Muscle of arm (tissue), 12 donors: ENCODE results near the gene PSMB2. TPM values are rescaled to one million over a fixed set of nuclear protein-coding genes. Genes with fewer than 3 reads are reported as not detected.

Experiments used
- DNase-seq: peaks from one replicate; pipeline ENCODE4 v3.0.0-alpha.2; 2013
- polyA plus RNA-seq, 12 donors: library from polyadenylated mRNA; unstranded; fragments of 120-200 nt; gene quantifications; one replicate each; pipeline ENCODE4 v1.2.1, GENCODE V29; 2013; ENCODE audit not compliant: insufficient read length in 12 of 12

The PSMB2 gene
- polyA plus RNA-seq, 12 donors: 34.6 to 72.2 (median 64.1) TPM; not detected in 1

- DNase-seq: no peak
These were observed 9.1 kb upstream of the PSMB2 start for GRCh38 chr1:35650416-35650815.

GRCh38 chr1:35646043-35646442 is 4.7 kb upstream of the PSMB2 start:
- no peak for DNase-seq

- no peak for DNase-seq
These were observed 2.9 kb upstream of the PSMB2 start for GRCh38 chr1:35644204-35644603.

- no peak for DNase-seq
These were observed 1.2 kb upstream of the PSMB2 start for GRCh38 chr1:35642471-35642955.

- DNase-seq: no peak
These were observed 720 bp downstream of the PSMB2 start for GRCh38 chr1:35640380-35641232.

- peak; percentile 9 for DNase-seq
These were observed 3.9 kb downstream of the PSMB2 start for GRCh38 chr1:35637401-35637809.

GRCh38 chr1:35633547-35633946 is 7.8 kb downstream of the PSMB2 start:
- DNase-seq: no peak

- DNase-seq: no peak
These were observed 9.9 kb downstream of the PSMB2 start for GRCh38 chr1:35631396-35631795.

- no peak for DNase-seq
These were observed 12.3 kb downstream of the PSMB2 start for GRCh38 chr1:35629051-35629450.

GRCh38 chr1:35623832-35624231 is 17.5 kb downstream of the PSMB2 start:
- DNase-seq: no peak

- DNase-seq: no peak
These were observed 18.7 kb downstream of the PSMB2 start for GRCh38 chr1:35622510-35623178.

- DNase-seq: no peak
These were observed 21.8 kb downstream of the PSMB2 start for GRCh38 chr1:35619237-35620121.

- no peak for DNase-seq
These were observed 25.9 kb downstream of the PSMB2 start for GRCh38 chr1:35615440-35615839.

- no peak for DNase-seq
These were observed 29.7 kb downstream of the PSMB2 start for GRCh38 chr1:35611655-35612054.

- no peak for DNase-seq
These were observed 35.5 kb downstream of the PSMB2 start for GRCh38 chr1:35605867-35606182.

- DNase-seq: no peak
These were observed 36.1 kb downstream of the PSMB2 start for GRCh38 chr1:35605071-35605866.

GRCh38 chr1:35603941-35604340 is 37.4 kb downstream of the PSMB2 start:
- no peak for DNase-seq

GRCh38 chr1:35603468-35603867 is 37.9 kb downstream of the PSMB2 start:
- no peak for DNase-seq

GRCh38 chr1:35600593-35600992 is 40.7 kb downstream of the PSMB2 start:
- no peak for DNase-seq

GRCh38 chr1:35599411-35599810 is 41.9 kb downstream of the PSMB2 start:
- no peak for DNase-seq

GRCh38 chr1:35598895-35599294 is 42.4 kb downstream of the PSMB2 start:
- no peak for DNase-seq
